Measurements from ENCODE around the gene FOXA3. TPM values are rescaled to one million over a fixed set of nuclear protein-coding genes. Genes with fewer than 3 reads are reported as not detected.

Gene FOXA3
- total RNA-seq, 1 experiment from 2014 or later = 5.8 TPM

DNA sequence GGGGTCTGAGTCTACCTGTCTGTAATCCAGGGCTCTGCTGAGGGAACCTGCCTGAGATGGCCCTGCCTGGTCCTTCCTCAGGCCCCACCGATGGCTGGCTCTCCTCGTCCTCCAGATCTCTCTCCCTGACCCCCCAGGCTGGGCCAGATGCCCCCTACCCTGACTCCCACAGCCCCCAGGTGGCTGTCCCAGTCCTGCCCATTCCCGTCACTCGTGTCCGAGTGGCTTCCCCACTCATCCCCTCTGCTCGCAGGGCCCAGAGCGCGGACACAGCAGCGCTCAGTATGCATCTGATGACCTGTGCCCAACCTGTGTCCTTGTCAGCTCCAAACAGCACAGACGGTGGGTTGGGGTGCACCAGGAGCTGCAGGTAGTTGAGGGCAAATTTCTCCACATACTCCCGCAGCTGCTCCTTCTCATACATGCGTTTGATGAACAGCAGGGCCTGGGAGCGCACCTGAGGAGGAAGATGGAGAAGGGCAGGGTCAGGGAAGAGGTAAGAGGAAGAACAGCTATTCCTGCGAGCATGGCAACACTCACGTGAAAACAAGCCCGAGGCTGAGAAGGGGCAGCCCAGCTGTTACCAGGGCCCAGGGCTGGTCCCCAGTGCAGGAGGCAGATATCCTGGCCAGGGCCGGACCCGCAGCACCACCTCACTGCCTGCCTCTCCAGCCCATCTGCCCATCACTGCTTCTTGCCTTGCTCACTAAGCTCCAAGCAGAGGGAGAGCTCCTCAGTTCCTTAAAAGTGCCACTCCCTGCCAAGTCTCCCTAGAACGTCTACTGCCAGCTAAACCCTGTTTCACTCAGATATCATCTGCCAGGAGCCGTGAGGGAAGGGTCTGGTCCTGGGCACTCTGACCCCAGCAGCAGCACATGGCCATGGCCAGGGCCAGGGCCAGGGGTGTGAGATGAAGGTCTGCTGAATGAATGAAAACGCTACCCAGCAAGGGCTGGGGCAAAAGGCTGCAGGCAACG is 37.9 kb upstream of the FOXA3 start:
- H3K4me1 ChIP-seq (ENCODE audit: control insufficient read depth in 1 of 2, insufficient read depth in 2 of 2, low read length in 2 of 2) = no peaks in the 10 kb centered on the region
- no peak overlapping the region for H2AFZ ChIP-seq (ENCODE audit: low read depth, low read length, poor library complexity, severe bottlenecking)
- no peaks in the 10 kb centered on the region for H3K27me3 ChIP-seq (ENCODE audit: insufficient read depth, low read length)
- DNase-seq (ENCODE audit: low read depth, low spot score) (no peak), ATAC-seq (no peak)
- no peak overlapping the region for H3K27ac ChIP-seq (ENCODE audit: low read depth, low read length)
- no peaks in the 10 kb centered on the region for H4K20me1 ChIP-seq (ENCODE audit: insufficient read depth)
- TF ChIP-seq ZFX (IDR thresholded peaks at IDR 0.05) (no peak), POLR2AphosphoS5 (IDR thresholded peaks at IDR 0.05; ENCODE audit: low read depth, low read length) (no peak), ZNF274 (IDR thresholded peaks at IDR 0.05; ENCODE audit: low read depth, low read length) (no peak), RAD21 (IDR thresholded peaks at IDR 0.05; ENCODE audit: low read depth) (no peak), ELF1 (IDR thresholded peaks at IDR 0.05; ENCODE audit: borderline replicate concordance, low read depth) (no peak), SRF (IDR thresholded peaks at IDR 0.05; ENCODE audit: low read depth) (no peak), SP1 (IDR thresholded peaks at IDR 0.05; ENCODE audit: low read depth) (no peak)
- TF ChIP-seq, protein P1, sequence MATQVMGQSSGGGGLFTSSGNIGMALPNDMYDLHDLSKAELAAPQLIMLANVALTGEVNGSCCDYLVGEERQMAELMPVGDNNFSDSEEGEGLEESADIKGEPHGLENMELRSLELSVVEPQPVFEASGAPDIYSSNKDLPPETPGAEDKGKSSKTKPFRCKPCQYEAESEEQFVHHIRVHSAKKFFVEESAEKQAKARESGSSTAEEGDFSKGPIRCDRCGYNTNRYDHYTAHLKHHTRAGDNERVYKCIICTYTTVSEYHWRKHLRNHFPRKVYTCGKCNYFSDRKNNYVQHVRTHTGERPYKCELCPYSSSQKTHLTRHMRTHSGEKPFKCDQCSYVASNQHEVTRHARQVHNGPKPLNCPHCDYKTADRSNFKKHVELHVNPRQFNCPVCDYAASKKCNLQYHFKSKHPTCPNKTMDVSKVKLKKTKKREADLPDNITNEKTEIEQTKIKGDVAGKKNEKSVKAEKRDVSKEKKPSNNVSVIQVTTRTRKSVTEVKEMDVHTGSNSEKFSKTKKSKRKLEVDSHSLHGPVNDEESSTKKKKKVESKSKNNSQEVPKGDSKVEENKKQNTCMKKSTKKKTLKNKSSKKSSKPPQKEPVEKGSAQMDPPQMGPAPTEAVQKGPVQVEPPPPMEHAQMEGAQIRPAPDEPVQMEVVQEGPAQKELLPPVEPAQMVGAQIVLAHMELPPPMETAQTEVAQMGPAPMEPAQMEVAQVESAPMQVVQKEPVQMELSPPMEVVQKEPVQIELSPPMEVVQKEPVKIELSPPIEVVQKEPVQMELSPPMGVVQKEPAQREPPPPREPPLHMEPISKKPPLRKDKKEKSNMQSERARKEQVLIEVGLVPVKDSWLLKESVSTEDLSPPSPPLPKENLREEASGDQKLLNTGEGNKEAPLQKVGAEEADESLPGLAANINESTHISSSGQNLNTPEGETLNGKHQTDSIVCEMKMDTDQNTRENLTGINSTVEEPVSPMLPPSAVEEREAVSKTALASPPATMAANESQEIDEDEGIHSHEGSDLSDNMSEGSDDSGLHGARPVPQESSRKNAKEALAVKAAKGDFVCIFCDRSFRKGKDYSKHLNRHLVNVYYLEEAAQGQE (IDR thresholded peaks at IDR 0.05; ENCODE audit: low read depth) = no peak
- H3K4me3 ChIP-seq (replicated peaks in 1 of 2; ENCODE audit: low read depth in 1 of 2, low read length in 2 of 2) = no peak overlapping the region
- ChIA-PET RAD21 (ENCODE audit: low non-redundant PET in 1 of 2, low total read pairs in 2 of 2, uncharacterized antibody in 2 of 2, unreplicated experiment in 2 of 2) (no interaction called here), POLR2A (interaction anchor here (0.7 kb wide), 1 partner anchor 10 kb away, joined by 3 read pairs; no protein-coding TSS in a partner anchor), CTCF (no interaction called here)
- no TSS peak for BruUV-seq (replicated peaks)
- peaks cover 36 to 54% of the 10 kb centered on the region in 2 experiments; a peak in 3 of 4 replicates for H3K36me3 ChIP-seq (ENCODE audit: control insufficient read depth in 1 of 2, insufficient read depth in 2 of 2, low read length in 2 of 2)
- no peak overlapping the region for H3K9ac ChIP-seq (ENCODE audit: low read length)
- H3K79me2 ChIP-seq (ENCODE audit: insufficient read depth, low read length) = no peaks in the 10 kb centered on the region
- H3K4me2 ChIP-seq (ENCODE audit: low read length) = no peak overlapping the region
- H3K9me3 ChIP-seq (ENCODE audit: control insufficient read depth in 1 of 2, insufficient read depth in 1 of 2, low read depth in 1 of 2, low read length in 2 of 2) = no peaks in the 10 kb centered on the region
- no peaks in the 10 kb centered on the region for H3K9me2 ChIP-seq (ENCODE audit: insufficient read depth)
- intact Hi-C loops (cut with micrococcal nuclease) = no loop called here
